Erythroblast (primary cell): Measurements from ENCODE around the gene ACIN1.
A peak's percentile ranks its signal among the peaks of the same experiment; 100 is the strongest.
"Not testable (repeated sequence)": the region's sequence is repeated elsewhere in the genome, so short reads cannot be mapped to it uniquely, and the experiment has no call there.

Experiments used
- DNase-seq, 2 experiments: peaks; one replicate each; lab custom pipeline; 2025; lab: John Stamatoyannopoulos, UW
- GATA1 ChIP-seq: IDR thresholded peaks from 2 replicates; pipeline ENCODE4 v1.6.1; 2011; ENCODE audit warnings: low read depth, mild to moderate bottlenecking, control low read depth, low read length, moderate library complexity
- POLR2A ChIP-seq: IDR thresholded peaks from 2 replicates; pipeline ENCODE4 v1.6.1; 2011; ENCODE audit warnings: mild to moderate bottlenecking, low read length

Gene ACIN1

DNA sequence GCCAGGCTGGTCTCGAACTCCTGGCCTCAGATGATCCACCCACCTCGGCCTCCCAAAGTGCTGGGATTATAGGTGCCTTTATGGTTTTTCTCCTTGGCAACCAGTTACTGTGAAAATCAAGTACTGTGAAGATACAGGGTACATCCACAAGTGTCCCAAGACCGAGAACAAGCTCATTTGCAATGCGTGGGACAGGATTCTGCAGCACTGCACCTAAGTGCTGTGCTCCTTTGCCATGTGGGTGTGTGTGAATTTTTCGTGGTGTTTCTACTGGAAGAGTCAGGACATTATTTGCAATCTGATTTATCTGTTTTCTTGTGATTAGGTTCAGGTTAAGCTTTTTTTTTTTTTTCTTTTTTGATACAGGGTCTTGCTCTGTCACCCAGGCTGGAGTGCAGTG lies 77.8 kb downstream of the ACIN1 start:
- DNase-seq = no peak
- TF ChIP-seq GATA1 = no peak

DNA sequence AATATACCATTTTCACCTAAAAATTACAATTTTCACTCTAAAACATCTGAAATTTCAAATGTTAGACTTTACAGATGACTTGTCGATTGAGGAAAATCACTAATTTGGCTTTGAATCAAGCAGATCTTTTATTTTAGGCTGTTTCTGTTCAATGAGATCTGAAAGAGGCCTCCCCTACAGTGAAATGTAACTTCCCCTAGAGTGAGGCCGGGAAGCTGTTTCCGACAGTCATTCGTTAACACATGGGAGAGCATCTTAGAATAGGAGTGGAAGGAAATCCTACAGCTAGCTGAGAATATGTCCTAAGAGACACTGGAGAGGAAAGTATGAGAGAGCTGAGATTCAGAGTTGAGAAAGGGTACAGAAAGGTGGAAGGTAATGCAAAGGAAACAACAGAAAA lies 79.3 kb downstream of the ACIN1 start:
- DNase-seq = no peak
- TF ChIP-seq GATA1 (no peak), POLR2A (no peak)

DNA sequence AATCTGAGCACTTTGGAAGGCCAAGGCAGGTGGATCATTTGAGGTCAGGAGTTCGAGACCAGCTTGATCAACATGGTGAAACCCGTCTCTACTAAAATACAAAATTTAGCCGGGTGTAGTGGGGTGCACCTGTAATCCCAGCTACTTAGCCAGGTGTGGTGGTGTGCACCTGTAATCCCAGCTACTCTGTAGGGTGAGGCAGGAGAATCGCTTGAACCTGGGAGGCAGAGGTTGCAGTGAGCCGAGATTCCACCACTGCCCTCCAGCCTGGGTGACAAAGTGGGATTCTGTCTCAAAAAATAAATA lies 81.2 kb downstream of the ACIN1 start:
- not testable (repeated sequence) for DNase-seq

DNA sequence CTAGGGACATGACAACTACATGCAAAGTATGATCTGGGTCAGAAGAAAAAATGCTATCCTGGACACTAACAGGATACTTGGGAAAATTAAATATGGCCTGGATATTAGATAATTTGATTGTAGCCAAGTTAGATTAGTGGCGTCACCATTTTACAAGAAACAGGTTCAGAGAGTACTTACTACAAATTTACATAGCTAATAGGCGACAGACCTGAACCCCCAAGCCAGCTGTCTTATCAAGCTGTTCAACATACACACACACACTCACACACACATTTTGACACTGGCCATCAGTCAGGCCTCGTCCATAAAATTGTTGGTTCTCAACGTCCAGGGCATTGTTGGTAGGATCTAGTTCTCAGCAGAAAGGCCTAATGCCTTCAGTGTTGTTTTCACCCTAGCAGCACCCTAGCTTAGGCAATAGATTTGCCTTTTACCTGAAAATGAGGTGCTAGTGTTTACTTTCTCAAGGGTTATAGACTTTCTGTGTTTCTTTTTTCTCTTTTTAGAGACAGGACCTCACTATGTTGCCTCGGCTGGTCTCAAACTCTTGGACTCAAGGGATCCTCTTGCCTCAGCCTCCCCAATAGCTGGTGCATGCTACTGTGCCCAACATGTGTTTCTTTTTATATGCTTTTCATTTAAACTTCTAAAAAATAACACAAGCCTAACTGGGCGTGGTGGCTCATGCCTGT lies 81.7 kb downstream of the ACIN1 start:
- TF ChIP-seq POLR2A (no peak), GATA1 (no peak)
- DNase-seq = no peak

DNA sequence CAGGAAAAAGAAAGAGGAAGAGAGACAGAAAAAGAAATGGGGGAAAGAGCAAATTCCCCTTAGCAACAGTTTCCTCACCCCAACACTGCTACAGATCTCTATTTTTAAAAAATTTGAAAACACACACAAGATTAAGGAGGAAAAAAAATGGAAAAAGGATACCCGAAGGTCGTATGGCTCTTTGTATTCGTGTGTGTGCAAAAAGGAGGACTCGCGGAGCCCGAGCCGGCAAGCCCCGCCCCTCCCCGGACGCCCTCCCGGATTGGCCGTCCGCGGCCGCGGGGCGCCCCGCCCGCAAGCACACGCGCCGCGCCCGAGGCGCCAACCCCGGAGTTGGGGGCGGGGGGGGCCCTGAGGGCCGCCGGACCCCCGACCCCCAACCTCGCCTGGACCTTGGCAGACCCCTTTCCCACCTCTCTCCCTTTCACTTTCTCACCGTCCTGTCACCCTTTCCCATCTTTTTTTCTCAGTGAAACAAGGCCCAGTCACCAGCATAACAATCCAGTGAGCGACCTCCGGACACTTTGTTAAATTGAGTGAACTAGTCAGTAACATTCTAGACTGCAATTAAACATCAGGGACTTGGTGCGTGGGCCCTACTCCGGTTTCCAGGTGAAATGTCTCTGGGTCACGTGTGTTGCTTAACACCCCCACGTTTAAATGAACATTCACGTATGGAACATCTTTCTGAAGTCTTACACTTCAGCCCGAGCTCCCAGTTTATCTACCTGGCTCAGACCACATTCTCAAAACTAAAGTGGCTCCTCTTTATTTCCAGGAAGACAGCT lies 84.8 kb downstream of the ACIN1 start, which contains the start of gene C14orf93:
Gene C14orf93, minus strand, starts transcription at position 205 of the 788 bp plus-strand sequence. CDS start 11,120 bp downstream, outside the sequence.
- peak; percentile 85 to 87 for DNase-seq
- TF ChIP-seq GATA1 = no peak
- peak; percentile 66 for TF ChIP-seq POLR2A

DNA sequence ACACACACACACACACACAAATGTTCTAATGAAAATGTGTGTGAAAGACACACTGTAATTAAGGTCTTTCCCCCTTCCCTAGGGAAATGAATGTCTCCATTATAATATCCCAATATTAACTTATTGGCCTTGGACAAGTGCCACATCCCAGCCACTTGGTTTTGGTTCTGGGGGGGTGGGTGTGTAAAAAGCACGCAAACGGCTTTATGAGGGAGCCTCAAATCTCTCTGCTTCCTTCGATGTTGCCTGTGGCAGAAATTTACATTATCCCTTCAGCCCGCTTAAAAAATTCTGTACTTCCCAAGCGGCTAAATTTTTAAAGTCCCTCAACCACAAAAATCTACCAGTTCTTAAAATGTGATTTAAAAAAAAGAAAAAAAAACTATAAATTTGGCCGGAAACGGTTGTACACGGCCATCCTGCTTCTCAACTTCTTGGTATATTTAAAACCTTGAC lies 85.4 kb downstream of the ACIN1 start:
- TF ChIP-seq GATA1 = no peak
- TF ChIP-seq POLR2A = no peak
- peak; percentile 54 to 59 for DNase-seq

DNA sequence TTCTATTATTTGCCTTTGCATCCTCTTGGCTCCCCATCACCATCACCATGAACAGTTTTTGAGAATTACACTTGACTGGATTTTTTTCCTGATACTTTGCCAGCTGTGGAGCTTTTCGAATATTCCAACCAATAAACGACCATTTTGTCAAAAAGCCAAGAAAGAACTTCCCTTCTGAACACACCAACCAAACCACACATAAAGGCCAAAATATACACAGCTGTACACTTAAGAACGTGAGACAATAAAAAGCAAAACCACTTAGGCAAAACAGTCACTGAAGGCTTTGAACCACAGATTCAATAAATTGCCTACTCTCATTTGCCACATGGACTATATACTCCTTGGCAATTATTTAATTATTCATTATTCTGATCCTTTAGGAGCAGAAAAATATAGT lies 86.1 kb downstream of the ACIN1 start:
- DNase-seq = peak; percentile 10 to 33

More for the DNA sequence above, 86.1 kb downstream of the ACIN1 start:
- TF ChIP-seq POLR2A (no peak), GATA1 (no peak)
